Peyer's patch (tissue), 4 donors: ENCODE results near the gene SIPA1L3.

Experiments
- POLR2A ChIP-seq, 2 donors: fragments of 450-650 bp; IDR thresholded peaks; one replicate each; pipeline ENCODE4 v1.5.1; 2017; ENCODE audit warnings: antibody characterized with exemption in 2 of 2, mild to moderate bottlenecking in 2 of 2, moderate library complexity in 2 of 2
- TF ChIP-seq, protein P1 (sequence below), 6 experiments: fragments of 450-650 bp in 4 of 6; fragments of 200-600 bp in 2 of 6; sonication (generic) in 1 of 6; IDR thresholded peaks; one replicate each; pipeline ENCODE4 v1.5.1; 2017 to 2019; ENCODE audit warnings: antibody characterized with exemption in 6 of 6, mild to moderate bottlenecking in 3 of 6, moderate library complexity in 1 of 6

DNA sequence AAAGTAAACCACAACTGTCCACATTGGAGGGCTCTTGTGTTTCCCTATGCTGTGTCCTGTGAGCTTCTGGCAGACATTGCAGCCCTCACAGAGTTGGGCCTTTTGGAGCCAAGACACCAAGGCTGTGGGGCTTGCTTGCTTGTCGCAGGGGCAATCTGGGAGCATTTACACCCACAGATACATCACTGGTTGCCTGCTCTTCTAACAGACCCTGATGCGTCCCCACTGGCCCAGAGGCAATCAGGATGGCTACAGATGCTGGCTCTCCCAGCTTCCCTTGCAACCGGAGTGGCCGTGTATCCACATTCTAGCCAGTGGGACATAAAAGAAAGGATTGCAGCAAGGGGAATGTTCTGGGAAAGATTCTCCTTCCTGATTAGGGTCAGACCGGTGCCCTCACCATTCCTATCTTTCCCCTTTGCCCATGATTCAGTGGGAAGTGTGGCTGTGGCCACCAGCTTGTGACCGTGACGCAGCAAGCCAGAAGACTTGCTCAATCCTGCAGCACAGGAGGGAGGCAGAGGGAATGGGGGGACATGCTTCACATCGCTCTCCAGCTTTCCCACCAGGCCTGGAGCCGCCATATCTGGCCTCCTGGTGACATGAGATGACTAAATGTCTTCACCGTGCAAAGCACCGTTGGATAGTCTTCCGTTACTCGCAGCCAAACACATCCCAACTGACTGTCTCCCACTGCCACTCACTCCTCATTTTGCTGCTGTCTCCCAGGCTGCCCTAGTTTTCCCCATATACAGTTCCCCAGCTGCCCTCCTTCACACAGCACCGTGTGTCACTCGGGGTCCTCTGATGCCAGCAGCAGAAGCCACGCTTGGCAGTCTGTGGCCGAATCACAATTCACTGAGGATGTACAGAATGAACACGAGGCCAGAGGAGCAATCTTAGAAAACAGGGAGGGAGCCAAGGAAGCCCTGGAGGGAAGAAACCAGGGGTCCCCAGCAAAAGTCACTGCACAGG, 166.1 kb downstream of the SIPA1L3 start:
- TF ChIP-seq, protein P1, sequence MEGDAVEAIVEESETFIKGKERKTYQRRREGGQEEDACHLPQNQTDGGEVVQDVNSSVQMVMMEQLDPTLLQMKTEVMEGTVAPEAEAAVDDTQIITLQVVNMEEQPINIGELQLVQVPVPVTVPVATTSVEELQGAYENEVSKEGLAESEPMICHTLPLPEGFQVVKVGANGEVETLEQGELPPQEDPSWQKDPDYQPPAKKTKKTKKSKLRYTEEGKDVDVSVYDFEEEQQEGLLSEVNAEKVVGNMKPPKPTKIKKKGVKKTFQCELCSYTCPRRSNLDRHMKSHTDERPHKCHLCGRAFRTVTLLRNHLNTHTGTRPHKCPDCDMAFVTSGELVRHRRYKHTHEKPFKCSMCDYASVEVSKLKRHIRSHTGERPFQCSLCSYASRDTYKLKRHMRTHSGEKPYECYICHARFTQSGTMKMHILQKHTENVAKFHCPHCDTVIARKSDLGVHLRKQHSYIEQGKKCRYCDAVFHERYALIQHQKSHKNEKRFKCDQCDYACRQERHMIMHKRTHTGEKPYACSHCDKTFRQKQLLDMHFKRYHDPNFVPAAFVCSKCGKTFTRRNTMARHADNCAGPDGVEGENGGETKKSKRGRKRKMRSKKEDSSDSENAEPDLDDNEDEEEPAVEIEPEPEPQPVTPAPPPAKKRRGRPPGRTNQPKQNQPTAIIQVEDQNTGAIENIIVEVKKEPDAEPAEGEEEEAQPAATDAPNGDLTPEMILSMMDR (IDR thresholded peaks at IDR 0.05) = no peak
- no peak for TF ChIP-seq POLR2A (IDR thresholded peaks at IDR 0.05)
